NK-92 (cell line): ENCODE data around the gene PTPRCAP.

Experiments
- DNase-seq: peaks from one replicate; lab custom pipeline; 2025; ENCODE audit not compliant: unreplicated experiment; lab: John Stamatoyannopoulos, UW

The PTPRCAP gene

DNA sequence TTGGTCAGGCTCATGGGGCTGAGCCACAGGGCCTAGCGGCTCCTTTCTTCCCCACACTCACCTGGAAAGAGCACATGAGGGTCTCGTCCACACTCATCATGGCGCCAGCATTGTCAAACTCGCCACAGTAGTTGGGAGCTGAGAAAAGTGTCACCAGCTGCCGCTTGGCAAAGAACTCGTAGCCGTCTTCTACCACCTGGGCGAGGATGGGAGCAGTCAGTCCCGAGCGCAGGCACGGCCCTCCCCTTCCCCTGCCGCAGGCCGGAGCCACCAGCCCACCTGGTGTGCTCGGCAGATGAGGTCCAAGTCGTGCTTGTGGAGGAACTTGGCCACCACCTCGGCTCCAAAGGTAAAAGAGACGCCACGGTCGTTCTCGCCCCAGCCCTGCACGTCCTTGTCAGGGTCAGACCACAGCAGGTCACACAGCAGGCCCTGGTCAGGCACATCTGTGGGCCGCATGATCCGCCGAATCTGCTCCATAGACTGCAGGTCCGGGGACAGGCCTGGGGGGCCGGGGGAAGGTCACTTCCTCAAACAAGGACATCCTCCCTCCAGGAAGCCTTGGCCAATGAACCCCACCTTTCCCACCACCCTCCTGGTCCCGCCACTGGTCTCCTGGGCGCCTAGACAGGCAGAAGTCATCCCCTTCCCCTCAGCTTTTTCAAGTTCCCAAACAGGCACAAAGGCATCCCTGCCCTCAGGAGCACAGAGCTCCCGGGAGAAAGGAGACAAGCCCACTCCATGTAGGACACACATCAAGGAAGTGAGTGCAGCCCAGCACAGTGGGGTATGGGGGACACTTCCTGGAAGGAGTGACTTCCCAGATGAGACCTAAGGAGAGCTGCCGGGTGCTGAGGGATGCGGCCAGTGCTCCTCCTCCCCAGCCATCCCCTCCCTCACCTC is 38.6 kb downstream of the PTPRCAP start:
- DNase-seq = no peak

DNA sequence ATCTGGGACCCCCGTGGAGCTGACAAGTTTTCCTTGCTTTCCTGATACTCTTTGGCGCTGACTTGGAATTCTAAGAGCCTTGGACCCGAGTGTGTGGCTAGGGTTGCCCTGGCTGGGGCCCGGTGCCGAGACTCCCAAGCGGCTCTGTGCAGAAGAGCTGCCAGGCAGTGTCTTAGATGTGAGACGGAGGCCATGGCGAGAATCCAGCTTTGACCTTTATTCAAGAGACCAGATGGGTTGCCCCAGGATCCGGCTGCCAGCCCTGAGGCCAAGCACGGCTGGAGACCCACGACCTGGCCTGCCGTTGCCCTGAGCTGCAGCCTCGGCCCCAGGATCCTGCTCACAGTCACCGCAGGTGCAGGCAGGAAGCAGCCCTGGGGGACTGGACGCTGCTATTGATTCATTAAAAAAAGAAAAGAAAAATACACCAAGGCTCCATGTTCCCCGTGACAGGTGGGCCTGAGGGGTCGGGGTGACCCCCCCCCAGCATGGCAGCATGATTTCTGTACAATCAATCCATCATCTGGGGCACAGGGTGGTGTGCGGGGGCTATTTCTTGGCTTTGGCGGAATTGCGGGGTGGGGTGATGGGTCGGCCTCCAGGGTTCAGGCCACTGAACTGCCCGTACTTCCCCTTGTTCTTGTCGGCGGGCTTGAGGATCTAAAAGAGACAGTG is 39.4 kb downstream of the PTPRCAP start:
- no peak for DNase-seq

DNA sequence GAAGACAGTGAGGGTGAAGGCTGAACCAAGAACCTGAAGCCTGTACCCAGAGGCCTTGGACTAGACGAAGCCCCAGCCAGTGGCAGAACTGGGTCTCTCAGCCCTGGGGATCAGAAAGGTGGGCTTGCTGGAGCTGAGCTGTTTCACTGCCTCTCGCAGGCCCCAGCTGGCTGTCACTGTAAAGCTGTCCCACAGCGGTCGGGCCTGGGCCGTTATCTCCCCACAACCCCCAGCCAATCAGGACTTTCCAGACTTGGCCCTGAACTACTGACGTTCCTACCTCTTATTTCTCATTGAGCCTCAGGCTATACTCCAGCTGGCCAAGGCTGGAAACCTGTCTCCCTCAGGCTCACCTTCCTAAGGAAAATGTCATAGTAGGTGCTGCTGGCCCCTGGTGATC is 39.9 kb downstream of the PTPRCAP start:
- DNase-seq = no peak

GRCh38 chr11:67396587-67397389 is 40.7 kb downstream of the PTPRCAP start:
- no peak for DNase-seq

- DNase-seq = no peak
These were observed 41.3 kb downstream of the PTPRCAP start for GRCh38 chr11:67396259-67396581.

DNA sequence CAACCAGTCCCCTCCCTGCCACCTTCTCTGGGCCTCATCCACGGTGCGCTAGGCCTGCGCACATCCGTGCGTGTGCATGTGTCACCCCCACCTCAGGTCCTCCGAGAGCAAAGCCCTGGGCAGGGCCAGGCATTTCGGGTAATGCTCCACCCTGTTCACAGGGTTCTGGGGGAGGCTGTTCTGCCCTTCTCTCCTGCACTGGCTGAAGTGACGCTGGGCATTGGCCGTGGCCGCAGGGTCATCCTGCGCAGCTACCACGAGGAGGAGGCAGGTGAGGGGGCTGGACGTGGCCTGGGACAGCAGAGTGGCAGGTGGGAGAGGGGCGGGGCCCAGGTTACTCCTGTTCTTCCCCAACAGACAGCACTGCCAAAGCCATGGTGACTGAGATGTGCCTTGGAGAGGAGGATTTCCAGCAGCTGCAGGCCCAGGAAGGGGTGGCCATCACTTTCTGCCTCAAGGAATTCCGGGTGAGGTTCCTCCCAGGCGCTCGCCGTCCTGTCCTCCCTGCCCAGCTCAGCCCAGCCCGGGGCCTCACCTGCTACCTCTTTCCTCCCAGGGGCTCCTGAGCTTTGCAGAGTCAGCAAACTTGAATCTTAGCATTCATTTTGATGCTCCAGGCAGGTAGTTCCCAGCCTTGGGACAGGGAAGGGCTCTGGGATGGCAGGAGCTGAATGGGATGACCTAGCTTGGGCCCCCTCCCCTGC is 41.8 kb downstream of the PTPRCAP start:
- no peak for DNase-seq

DNA sequence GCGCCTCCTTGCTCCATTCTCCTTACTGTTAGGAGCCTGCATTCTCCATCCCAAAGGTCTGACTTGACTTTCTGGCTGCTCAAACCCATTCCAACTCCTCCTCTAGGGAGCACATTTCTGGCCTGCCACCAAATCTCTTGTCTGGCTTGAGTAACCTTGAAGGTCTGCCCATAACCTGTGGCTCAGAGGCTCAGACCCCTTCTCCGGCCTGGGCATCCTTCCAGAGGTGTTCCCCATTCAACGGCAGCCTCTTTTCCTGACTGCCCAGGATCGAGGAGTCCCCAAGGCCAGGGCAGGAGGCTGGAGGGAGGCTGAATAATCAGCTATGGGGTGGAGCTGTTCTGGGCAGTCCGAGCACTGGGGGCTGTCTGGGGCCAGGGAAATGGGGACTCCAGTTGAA is 43.5 kb downstream of the PTPRCAP start:
- no peak for DNase-seq

DNA sequence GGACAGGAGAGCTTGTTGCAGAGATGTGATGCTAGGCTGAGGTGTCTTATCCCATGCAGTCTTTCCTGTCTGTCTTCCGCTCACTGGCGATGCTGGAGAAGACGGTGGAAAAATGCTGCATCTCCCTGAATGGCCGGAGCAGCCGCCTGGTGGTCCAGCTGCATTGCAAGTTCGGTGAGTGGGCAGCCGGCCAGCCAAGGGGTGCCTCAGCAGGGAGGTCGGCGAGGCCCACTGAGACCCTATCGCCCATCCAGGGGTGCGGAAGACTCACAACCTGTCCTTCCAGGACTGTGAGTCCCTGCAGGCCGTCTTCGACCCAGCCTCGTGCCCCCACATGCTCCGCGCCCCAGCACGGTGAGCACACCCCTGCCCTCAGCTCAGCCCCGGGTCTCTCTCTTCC is 44.0 kb downstream of the PTPRCAP start:
- no peak for DNase-seq

GRCh38 chr11:67392183-67392715 is 45.2 kb downstream of the PTPRCAP start:
- no peak for DNase-seq

DNA sequence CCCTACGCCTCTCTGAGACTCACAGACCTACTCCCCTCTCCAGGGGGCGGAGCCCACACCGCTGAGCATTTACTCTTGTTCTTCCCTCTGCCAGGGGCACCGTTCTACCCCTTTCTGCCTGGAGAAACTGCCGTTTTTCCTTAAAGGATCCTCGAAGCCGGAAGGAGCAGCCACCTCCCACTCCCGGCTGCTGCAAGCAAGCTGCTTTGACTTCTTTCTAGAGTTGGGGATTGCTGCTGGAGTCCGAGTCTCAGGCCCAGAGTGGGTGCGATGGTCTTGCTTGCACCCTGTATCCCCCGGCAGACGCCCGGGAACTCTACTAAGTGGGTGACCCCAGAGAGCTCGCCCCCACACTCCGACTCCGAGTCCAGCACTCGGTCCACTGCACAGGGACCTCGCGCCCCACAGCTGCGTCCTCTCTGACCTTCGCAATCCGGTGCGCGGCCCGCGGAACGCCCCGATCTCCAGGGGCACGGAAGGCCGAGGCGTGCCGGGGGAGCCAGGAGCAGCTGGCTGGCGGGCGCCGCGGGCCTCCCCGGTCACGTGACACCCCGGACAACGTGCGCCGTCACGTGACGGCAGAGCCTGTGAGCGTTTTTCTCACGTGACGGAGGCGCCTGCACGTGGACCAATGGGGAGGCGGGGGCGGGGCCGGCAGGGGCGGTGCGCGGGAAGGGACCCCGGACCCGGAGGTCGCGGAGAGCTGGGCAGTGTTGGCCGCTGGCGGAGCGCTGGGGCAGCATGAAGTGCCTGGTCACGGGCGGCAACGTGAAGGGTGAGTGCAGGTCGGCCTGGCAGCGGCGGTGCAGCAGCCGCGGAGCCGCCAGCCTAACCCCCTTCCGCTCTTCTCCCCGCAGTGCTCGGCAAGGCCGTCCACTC is 45.9 kb downstream of the PTPRCAP start, which contains the start of gene RAD9A:
RAD9A (plus strand) TSS at position 683 of the 879 bp plus-strand sequence; CDS start at position 742, 59 bp downstream.
- peak; percentile 74 for DNase-seq

DNA sequence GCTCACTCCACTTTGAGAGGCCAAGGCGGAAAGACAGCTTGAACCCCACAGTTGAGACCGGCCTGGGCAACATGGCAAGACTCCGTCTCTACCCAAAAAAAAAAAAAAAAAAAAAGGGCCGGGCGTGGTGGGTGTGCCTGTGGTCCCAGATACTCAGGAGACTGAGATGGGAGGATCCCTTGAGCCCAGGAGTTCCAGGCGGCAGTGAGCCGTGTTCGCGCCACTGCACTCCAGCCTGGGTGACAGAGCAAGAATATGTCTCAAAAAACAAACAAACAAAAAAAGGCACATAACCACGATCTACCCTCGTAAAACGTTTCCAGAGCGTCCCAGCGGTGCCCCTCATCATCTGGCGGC is 46.6 kb downstream of the PTPRCAP start:
- DNase-seq = no peak

- no peak for DNase-seq
These were observed 48.0 kb downstream of the PTPRCAP start for GRCh38 chr11:67389477-67389876.

GRCh38 chr11:67387518-67387917 is 50.0 kb downstream of the PTPRCAP start:
- DNase-seq = no peak

- DNase-seq = no peak
These were observed 50.4 kb downstream of the PTPRCAP start for GRCh38 chr11:67387069-67387468.
